Spleen (tissue), 7 donors: ENCODE measurements around the gene DEK.

Experiments used
- CTCF ChIP-seq, 11 experiments: fragments of 200-600 bp in 7 of 11; fragments of 450-650 bp in 4 of 11; sonication (generic) in 4 of 11; IDR thresholded peaks in 8 of 11; conservative IDR thresholded peaks in 3 of 11; 1 replicate in 7 of 11; 2 replicates in 4 of 11; pipeline versions ENCODE4 v1.4.0 to v1.8.0; 2016 to 2021; ENCODE audit warnings: antibody characterized with exemption in 11 of 11, inconsistent platforms in 4 of 11, mild to moderate bottlenecking in 1 of 11
- POLR2A ChIP-seq, 3 donors: fragments of 450-650 bp; IDR thresholded peaks; one replicate each; pipeline ENCODE4 v1.5.1; 2017; ENCODE audit warnings: antibody characterized with exemption in 3 of 3, mild to moderate bottlenecking in 1 of 3
- donor health status: DM: no; HTN: no; CAD: no; lungs with moderate emphysema.
- donor health status: DM: no; HTN: no; CAD: no.
- donor health status: DM: no; HTN: no; CAD: no.

GRCh38 chr6:18264923-18265377 is 620 bp upstream of the DEK start:
- TF ChIP-seq CTCF (IDR thresholded peaks at IDR 0.05 in 8 of 11, conservative IDR thresholded peaks at IDR 0.05 in 3 of 11) (peak in 2 of 11 experiments; percentile 2 to 3), POLR2A (IDR thresholded peaks at IDR 0.05) (no peak)
